8988T (cell line): Measurements from ENCODE around the gene PACRG.

ENCODE experiments used
- DNase-seq: peaks from one replicate; pipeline ENCODE4 v3.0.0; 2011

The PACRG gene

GRCh38 chr6:163098827-163099479 is 371.2 kb downstream of the PACRG start:
- no peak for DNase-seq

GRCh38 chr6:163099621-163100171 is 371.9 kb downstream of the PACRG start:
- no peak for DNase-seq

GRCh38 chr6:163100259-163100658 is 372.5 kb downstream of the PACRG start:
- no peak for DNase-seq

GRCh38 chr6:163113358-163113962 is 385.7 kb downstream of the PACRG start:
- no peak for DNase-seq

- no peak for DNase-seq
Observed at GRCh38 chr6:163118941-163119340, 391.2 kb downstream of the PACRG start.

GRCh38 chr6:163120223-163120622 is 392.4 kb downstream of the PACRG start:
- DNase-seq, result no peak

- no peak for DNase-seq
Observed at GRCh38 chr6:163121270-163121669, 393.5 kb downstream of the PACRG start.

- DNase-seq, result no peak
Observed at GRCh38 chr6:163122365-163122764, 394.6 kb downstream of the PACRG start.

- DNase-seq, result no peak
Observed at GRCh38 chr6:163123098-163123497, 395.3 kb downstream of the PACRG start.

- DNase-seq, result no peak
Observed at GRCh38 chr6:163126741-163127140, 399.0 kb downstream of the PACRG start.

GRCh38 chr6:163127587-163127986 is 399.8 kb downstream of the PACRG start:
- no peak for DNase-seq

GRCh38 chr6:163128324-163128723 is 400.6 kb downstream of the PACRG start:
- DNase-seq, result no peak

GRCh38 chr6:163132050-163132750 is 404.4 kb downstream of the PACRG start:
- no peak for DNase-seq

- no peak for DNase-seq
Observed at GRCh38 chr6:163133017-163133416, 405.2 kb downstream of the PACRG start.

- DNase-seq, result no peak
Observed at GRCh38 chr6:163133691-163134090, 405.9 kb downstream of the PACRG start.

- DNase-seq, result no peak
Observed at GRCh38 chr6:163136681-163137397, 409.1 kb downstream of the PACRG start.

- no peak for DNase-seq
Observed at GRCh38 chr6:163137398-163137881, 409.7 kb downstream of the PACRG start.

- no peak for DNase-seq
Observed at GRCh38 chr6:163146036-163146435, 418.3 kb downstream of the PACRG start.

- DNase-seq, result peak; percentile 37
Observed at GRCh38 chr6:163147994-163148393, 420.2 kb downstream of the PACRG start.

GRCh38 chr6:163148451-163149278 is 420.9 kb downstream of the PACRG start:
- no peak for DNase-seq

- no peak for DNase-seq
Observed at GRCh38 chr6:163149279-163149848, 421.6 kb downstream of the PACRG start.

GRCh38 chr6:163151212-163151611 is 423.4 kb downstream of the PACRG start:
- no peak for DNase-seq
